Activated CD4-positive, alpha-beta T cell treated with anti-CD3 and anti-CD28 coated beads for 4 hours (primary cell): ENCODE results near the gene SLC25A26.
A peak's percentile ranks its signal among the peaks of the same experiment; 100 is the strongest.
"Not testable (repeated sequence)": the region's sequence is repeated elsewhere in the genome, so short reads cannot be mapped to it uniquely, and the experiment has no call there.

Source experiments
- DNase-seq, 2 donors: peaks; one replicate each; pipeline ENCODE4 v3.0.0-alpha.2; 2020

Gene SLC25A26

GRCh38 chr3:66220602-66221377 is at the start of gene SLC25A26:
SLC25A26 (plus strand) TSS chr3:66221001; CDS start chr3:66221095, 94 bp downstream.
- DNase-seq, result peak; percentile 97

DNA sequence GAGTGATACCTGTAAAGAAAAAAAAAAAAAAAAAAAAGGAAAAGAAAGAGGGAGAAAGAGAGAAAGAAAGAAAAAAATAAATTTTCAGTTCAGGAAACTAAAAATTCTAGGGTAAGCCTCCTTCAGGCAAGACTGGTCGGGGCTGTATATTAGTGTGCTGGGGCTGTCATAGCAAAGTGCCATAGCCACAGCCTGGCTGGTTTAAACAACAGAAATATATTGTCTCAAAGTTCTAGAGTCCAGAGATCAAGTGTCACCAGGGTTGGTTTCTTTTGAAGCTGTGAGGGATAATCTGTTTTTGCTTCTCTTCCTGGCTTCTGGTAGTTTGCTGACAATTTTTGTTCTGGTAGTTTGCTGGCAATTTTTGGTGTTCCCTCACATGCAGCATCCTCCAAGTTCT is 48.4 kb upstream of the SLC25A26 start:
- DNase-seq, result no peak

DNA sequence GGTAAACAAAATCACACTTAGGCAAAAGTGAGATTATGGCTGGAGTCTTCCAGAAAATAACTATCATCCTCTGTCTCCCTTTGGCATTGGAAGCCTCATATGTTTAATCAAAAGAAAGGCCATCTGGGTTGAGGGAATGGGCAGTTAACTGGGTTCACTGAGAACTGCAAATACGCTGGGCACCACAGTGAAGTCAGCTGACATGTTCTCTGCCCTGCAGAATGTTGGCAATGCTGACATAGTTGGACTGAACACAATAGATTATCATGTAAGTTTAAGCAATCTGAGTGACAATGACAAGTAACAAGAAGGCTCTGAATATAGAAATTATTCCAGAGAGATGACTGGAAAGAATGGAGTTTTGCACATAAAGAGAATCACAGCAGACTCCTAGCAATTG is 43.8 kb upstream of the SLC25A26 start:
- DNase-seq, result no peak

DNA sequence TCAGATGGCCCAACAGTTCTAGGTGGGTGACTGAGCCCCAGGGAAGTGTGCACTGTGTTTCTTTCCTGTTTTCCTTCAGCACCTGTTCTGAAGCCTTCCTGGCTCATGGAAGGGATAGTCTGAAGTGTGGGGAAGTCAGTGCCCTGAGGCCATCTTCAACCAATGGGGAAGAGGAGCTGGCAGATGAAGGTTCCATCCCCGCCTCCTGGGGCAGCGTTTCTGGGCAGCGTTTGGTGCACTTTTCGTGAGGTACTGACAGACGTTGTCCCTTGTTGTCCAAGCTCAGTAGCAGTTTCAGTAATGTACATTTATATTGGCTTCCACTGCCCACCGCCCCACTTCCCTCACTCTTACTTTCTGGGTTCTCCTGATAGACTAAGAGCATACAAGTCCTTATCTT is 42.6 kb upstream of the SLC25A26 start:
- DNase-seq, result no peak

DNA sequence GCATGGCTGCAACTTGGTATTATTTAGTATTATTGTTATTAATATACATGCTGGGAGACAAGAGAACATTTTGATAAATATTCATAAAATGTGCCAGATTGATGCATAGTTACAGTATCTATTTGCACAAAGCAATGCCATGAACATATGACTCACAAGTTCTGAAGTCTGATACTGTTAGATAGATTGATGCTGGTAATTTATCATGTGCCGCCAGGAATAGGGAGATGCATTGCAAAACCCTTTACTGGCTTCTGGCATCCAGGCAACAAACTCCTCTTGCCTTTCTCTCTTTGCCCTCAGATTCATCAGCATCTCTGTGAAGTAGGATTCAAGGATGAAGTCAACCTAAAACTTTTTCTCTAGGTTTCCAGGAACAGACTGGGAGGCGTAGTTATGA is 41.0 kb upstream of the SLC25A26 start:
- DNase-seq, result no peak

DNA sequence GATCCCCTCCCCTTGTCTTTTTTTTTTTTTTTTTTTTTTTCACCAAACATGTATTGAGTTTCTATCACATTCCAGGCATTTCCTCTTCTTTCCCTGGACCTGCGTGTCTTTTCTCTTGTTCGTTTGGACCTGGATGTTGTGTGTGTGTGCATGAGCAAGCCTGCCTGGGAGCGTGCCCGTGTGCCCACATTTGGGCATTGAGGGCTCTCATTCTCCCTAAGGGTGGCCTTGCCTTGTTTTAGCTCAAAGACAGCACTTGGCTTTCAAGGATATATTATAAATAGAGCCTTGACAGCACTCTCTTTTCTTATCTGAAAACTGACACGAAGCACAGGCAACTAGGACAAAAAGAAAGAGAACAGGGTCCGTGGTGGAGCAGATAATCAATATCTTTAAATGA is 39.0 kb upstream of the SLC25A26 start:
- DNase-seq, result no peak

- no peak for DNase-seq
Observed at GRCh38 chr3:66182246-66182645, 38.6 kb upstream of the SLC25A26 start.

GRCh38 chr3:66186545-66186944 is 34.3 kb upstream of the SLC25A26 start:
- DNase-seq, result no peak

- DNase-seq, result no peak
Observed at GRCh38 chr3:66195347-66195783, 25.4 kb upstream of the SLC25A26 start.

- no peak for DNase-seq
Observed at GRCh38 chr3:66196633-66197032, 24.2 kb upstream of the SLC25A26 start.

DNA sequence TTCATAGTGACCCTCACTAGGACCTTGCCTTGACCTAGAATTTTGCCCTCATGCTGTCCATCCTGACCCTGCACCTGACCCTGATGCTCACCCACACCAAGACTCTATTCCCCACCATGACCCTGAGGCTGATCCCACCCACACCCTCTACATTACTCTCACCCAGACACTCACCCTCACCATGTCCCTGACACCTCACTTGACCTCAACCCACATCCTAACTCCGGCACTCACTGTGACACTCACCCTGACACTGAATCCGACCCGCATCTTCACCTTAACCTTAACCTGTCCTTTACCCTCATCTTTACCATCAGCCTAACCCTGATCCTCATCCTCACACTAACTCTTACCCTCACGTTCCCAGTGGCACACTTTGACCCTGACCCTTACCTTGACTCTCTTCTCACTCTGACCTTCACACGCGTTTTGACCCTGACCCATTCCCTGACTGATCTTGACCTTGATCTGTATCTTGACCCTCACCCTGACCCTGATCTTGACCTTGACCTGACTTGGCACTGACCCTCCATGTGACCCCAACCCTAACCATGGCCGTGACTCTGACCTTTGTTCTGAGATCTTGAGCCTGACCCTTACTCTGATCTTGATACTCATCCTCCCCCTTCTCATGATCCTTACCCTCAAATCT is 22.2 kb upstream of the SLC25A26 start:
- DNase-seq, result no peak

DNA sequence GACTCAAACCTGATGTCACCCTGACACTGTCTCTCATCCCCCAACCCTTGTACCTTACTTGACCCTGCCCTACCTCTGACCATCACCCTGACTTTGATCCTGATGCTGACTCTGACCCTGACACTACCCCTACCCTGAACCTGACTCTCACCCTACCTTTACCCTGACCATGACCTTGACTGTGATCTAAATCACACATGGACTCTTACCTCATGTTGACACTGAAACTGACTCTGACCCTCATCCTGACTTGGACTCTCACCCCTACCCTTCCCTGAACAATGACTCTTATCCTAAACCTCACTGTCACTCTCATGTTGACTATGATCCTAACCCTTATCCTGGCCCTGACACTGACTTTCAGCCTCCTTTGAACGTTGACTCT is 21.7 kb upstream of the SLC25A26 start:
- DNase-seq, result no peak

GRCh38 chr3:66200147-66200546 is 20.7 kb upstream of the SLC25A26 start:
- no peak for DNase-seq

DNA sequence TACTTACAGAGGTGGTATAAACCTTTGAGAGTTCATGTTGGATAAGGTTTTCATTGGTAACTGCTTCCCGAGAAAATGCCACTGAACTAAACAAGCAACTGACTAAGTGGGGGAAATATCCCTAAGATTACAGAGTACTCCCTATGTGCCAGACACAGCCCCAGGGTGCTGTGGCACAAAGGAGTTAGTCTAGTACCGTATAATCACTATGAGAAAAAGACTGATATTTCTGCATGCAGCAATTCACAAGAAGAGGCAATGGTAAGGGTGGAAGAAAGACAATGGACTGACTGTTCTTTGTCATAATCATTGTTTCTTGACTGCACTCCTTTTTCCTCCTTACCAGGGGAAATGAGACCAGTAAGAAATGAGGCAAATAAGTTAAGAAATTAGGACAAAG is 20.0 kb upstream of the SLC25A26 start:
- DNase-seq, result no peak

DNA sequence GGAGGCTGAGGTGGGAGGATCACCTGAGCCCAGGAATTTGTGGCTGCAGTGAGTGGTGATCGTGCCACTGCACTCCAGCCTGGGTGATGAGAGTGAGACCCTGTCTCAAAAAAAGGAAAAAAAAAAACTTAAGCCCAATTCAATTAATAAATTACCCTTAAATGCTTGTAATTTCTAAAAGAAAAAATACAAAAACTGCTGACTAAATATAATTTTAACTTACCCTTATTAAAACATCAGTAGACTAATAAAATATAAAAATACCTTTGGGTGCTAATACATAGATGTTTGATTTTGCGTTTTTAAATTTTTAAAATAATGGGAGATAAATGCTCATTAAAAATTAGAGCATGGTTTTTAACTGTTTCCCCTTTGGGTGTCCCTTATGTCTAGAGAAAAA is 17.5 kb upstream of the SLC25A26 start:
- DNase-seq, result no peak

- DNase-seq, result no peak
Observed at GRCh38 chr3:66206806-66207205, 14.0 kb upstream of the SLC25A26 start.

DNA sequence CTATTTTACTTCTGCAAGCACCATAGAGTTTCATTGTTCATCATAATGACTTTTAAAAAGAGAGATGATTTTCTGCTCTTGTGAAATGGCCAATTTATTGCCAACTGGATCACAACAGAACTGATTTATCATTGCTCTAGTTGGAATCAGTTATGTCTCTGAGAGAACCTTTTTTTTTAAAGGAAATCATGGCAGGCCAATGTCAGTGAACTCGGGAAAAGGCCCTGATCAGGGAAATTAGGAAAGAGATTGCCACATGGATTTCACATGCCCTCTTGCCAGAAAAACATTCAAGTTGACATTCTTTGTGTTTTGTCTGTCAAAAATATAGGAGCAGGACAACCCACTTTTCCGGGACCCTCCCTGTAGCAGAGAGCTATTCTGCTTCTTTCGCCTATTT is 12.6 kb upstream of the SLC25A26 start:
- no peak for DNase-seq

- no peak for DNase-seq
Observed at GRCh38 chr3:66210687-66211295, 10.0 kb upstream of the SLC25A26 start.

DNA sequence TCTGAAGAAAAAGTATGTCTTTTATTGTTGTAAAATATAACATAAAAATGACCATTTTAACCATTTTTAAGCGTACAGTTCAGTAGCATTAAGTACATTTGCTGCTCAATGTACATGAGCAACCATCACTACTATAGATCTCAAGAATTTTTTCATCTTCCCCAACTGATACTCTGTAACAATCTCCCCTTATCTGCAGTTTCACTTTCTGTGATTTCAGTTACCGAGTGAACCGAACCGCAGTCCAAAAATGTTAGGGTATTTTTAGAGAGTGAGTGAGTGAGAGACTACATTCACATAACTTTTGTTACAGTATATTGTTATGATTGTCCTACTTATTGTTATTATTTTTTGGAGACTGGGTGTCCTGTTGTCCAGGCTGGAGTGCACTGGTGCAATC is 9.0 kb upstream of the SLC25A26 start:
- no peak for DNase-seq

GRCh38 chr3:66215106-66215505 is 5.7 kb upstream of the SLC25A26 start:
- DNase-seq, result no peak

DNA sequence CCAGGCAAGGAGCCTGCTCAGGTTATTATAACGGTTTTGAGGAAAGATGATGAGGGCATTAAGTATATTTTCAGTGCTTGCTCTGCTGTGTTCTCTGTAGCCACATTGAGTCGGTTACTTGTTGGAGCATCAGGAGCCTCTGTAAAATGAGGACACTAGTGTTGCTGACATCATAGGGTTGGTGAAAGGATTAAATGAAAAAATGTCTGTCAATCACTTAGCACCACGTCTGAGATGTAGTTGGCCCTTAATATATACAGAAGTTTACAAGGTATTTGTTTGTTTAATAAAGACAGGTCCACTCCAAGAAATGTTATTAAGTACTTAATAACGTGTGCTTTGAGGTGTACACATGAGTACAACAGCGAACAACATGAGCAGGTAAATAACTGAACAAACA is 735 bp upstream of the SLC25A26 start:
- no peak for DNase-seq

- no peak for DNase-seq
Observed at GRCh38 chr3:66224220-66224619, 3.4 kb downstream of the SLC25A26 start.

DNA sequence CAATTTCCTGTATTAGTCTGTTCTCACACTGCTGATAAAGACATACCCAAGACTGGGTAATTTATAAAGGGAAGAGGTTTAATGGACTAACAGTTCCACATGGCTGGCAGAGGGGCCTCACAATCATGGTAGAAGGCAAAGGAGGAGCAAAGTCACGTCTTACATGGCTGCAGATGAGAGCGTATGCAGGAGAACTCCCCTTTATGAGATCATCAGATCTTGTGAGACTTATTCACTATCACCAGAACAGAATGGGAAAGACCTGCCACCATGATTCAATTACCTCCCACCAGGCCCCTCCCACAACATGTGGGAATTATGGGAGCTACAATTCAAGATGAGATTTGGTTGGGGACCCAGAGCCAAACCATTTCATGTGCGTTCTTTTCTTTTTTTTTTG is 5.3 kb downstream of the SLC25A26 start:
- DNase-seq, result not testable (repeated sequence)

GRCh38 chr3:66227051-66227450 is 6.2 kb downstream of the SLC25A26 start:
- no peak for DNase-seq
